ENCODE results near the gene MAPRE3.

GRCh38 chr2:27001950-27002349 is 31.5 kb downstream of the MAPRE3 start:
- TF ChIP-seq POLR2A (IDR thresholded peaks at IDR 0.05; ENCODE audit: low read depth, low read length) (no peak), CTCF (IDR thresholded peaks at IDR 0.05; ENCODE audit: extremely low read depth in 1 of 2, insufficient read depth in 1 of 2, low read depth in 1 of 2, low read length in 2 of 2) (no peak), EZH2 (IDR thresholded peaks at IDR 0.05; ENCODE audit: borderline replicate concordance, low read depth, low read length, severe bottlenecking) (no peak), POLR2AphosphoS5 (IDR thresholded peaks at IDR 0.05; ENCODE audit: insufficient read depth, low read depth, low read length) (no peak), MYC (IDR thresholded peaks at IDR 0.05; ENCODE audit: low read depth, low read length) (no peak), GATA2 (IDR thresholded peaks at IDR 0.05; ENCODE audit: insufficient read depth, insufficient read length, low read depth, low read length) (no peak)
- TF ChIP-seq, protein P1, sequence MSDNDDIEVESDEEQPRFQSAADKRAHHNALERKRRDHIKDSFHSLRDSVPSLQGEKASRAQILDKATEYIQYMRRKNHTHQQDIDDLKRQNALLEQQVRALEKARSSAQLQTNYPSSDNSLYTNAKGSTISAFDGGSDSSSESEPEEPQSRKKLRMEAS (IDR thresholded peaks at IDR 0.05; ENCODE audit: insufficient read depth, insufficient read length): no peak

All from endothelial cell of umbilical vein (primary cell).